ENCODE data around the gene OLIG3.

The OLIG3 gene

DNA sequence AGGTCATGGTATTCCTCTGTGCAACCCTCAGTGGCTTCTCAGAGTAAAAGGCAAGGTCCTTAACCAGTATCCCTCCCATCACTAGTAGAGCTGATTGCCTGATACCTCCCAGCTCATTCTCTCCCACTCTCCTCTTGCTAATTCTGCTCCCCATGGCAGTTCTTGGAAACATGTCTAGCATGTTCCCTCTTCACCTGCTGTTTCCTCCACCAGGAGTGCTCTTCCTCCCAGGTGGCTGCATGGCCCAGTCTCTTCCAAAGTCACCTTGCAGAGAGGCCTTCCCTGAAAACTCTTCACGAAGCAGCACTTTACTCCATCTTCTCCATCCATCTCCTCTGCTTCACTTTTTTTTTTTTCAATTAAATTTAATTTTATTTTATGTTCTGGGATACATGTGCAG is 36.2 kb upstream of the OLIG3 start:
- TF ChIP-seq CTCF (IDR thresholded peaks at IDR 0.05; ENCODE audit: low read depth, low read length, missing control alignments), result peak; percentile 8
- H3K4me3 ChIP-seq (ENCODE audit: low read depth, low read length), result no peak overlapping the region
- no peak for DNase-seq (ENCODE audit: low read depth)

DNA sequence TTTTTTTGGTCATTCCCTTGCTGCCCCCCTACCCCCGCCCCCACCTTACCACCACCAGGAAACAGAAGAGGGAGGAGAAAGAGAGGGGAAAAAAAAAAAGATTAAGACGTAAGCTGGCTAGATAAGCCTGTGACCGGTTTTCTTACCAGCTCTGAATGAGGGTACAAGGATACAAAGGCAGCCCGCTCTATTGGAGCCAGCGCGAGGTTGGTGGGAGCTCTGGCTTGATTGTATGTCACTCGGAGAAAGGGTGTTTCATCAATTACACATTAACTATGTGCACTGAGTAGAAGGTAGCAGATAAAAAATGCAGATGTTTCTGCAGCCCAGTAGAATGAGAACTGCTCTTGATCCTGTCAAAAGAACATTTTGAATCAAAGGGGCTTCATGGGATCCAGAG is 28.6 kb upstream of the OLIG3 start:
- TF ChIP-seq CTCF (IDR thresholded peaks at IDR 0.05; ENCODE audit: low read depth, low read length, missing control alignments), result no peak
- DNase-seq (ENCODE audit: low read depth), result no peak

GRCh38 chr6:137522198-137522798 is 28.1 kb upstream of the OLIG3 start:
- no peak overlapping the region for H3K4me3 ChIP-seq (ENCODE audit: low read depth, low read length)
- no peak for TF ChIP-seq CTCF (IDR thresholded peaks at IDR 0.05; ENCODE audit: low read depth, low read length, missing control alignments)
- no peak for DNase-seq (ENCODE audit: low read depth)

More for the DNA sequence above, 28.6 kb upstream of the OLIG3 start:
- H3K4me3 ChIP-seq (ENCODE audit: low read depth, low read length), result no peak overlapping the region

GRCh38 chr6:137520520-137520919 is 26.3 kb upstream of the OLIG3 start:
- no peak for TF ChIP-seq CTCF (IDR thresholded peaks at IDR 0.05; ENCODE audit: low read depth, low read length, missing control alignments)
- no peak overlapping the region for H3K4me3 ChIP-seq (ENCODE audit: low read depth, low read length)
- DNase-seq (ENCODE audit: low read depth), result no peak

GRCh38 chr6:137519629-137520176 is 25.5 kb upstream of the OLIG3 start:
- DNase-seq (ENCODE audit: low read depth), result no peak
- H3K4me3 ChIP-seq (ENCODE audit: low read depth, low read length), result no peak overlapping the region
- no peak for TF ChIP-seq CTCF (IDR thresholded peaks at IDR 0.05; ENCODE audit: low read depth, low read length, missing control alignments)

DNA sequence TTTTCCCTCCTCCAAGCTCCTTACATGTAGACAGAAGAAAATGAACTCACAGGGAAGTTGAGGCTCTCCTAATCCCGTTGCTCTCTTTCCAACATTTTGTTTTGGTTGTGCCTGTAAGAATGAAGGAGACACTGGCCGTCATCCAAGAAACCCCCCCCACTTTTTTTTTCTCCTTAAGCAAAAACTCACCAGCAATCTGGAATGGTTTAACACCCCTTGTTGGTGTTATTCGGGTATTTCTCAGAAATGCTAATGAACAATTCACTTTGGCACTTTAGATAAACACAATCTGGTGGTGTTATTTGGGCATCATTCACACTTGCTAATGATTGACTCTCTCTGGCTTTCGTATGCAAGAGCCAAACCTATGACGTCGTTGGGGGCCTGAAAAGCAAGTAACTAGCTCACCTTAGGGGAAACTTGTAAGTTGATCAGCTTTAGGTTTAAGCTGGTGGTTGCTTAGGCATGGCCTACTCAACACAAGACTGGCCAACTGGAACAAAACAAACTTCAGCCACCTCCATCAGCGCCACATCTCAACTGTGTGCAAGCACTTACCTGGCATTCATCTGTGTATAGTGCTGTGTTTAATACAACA is 24.3 kb upstream of the OLIG3 start:
- TF ChIP-seq CTCF (IDR thresholded peaks at IDR 0.05; ENCODE audit: low read depth, low read length, missing control alignments), result no peak
- H3K4me3 ChIP-seq (ENCODE audit: low read depth, low read length), result no peak overlapping the region
- no peak for DNase-seq (ENCODE audit: low read depth)

- TF ChIP-seq CTCF (IDR thresholded peaks at IDR 0.05; ENCODE audit: low read depth, low read length, missing control alignments), result no peak
- DNase-seq (ENCODE audit: low read depth), result no peak
- no peak overlapping the region for H3K4me3 ChIP-seq (ENCODE audit: low read depth, low read length)
These were observed 20.2 kb upstream of the OLIG3 start for GRCh38 chr6:137514418-137514817.

Data from GM12864 (cell line).